Panc1 (cell line): ENCODE results near the gene SPP1. TPM values are rescaled to one million over a fixed set of nuclear protein-coding genes. Genes with fewer than 3 reads are reported as not detected.

Source experiments
- ATAC-seq: fragments of 200-7000 bp; cut with Tn5 transposase; 2 replicates; pipeline ENCODE4 v1.9.1; 2020; ENCODE audit warnings: mild to moderate bottlenecking, moderate library complexity
- BruUV-seq: library from RNA; stranded (reverse); fragments of 400-500 nt; replicated peaks from 2 replicates; lab custom pipeline; 2021; lab: Mats Ljungman, UMichigan
- CTCF ChIA-PET: fragments of 300-600 bp; sonication (Branson Sonifier 250); formaldehyde crosslinking; loops from one replicate; lab custom pipeline; 2022; ENCODE audit warnings: antibody characterized with exemption; lab: Charles Lee
- POLR2A ChIA-PET: fragments of 300-600 bp; sonication (Branson Sonifier 250); formaldehyde crosslinking; loops from one replicate; lab custom pipeline; 2022; ENCODE audit warnings: antibody characterized with exemption; lab: Charles Lee
- DNase-seq: peaks from one replicate; pipeline ENCODE4 v3.0.0-alpha.2; 2010; ENCODE audit warnings: low read depth, low spot score
- H3K27ac ChIP-seq: 2 replicates; pipeline ENCODE4 v1.5.1; 2011; ENCODE audit warnings: mild to moderate bottlenecking, low read length, inconsistent platforms
- H3K27me3 ChIP-seq: fragments of 200-500 bp; sonication (Bioruptor generic); 2 replicates; pipeline ENCODE4 v1.6.0; 2014; ENCODE audit warnings: low read length, inconsistent platforms; ENCODE audit not compliant: control insufficient read depth, insufficient read depth
- H3K36me3 ChIP-seq: fragments of 200-500 bp; sonication (Bioruptor generic); 2 replicates; pipeline ENCODE4 v1.5.1; 2014; ENCODE audit warnings: inconsistent platforms, mild to moderate bottlenecking, low read length, moderate library complexity; ENCODE audit not compliant: control insufficient read depth, insufficient read depth
- H3K4me1 ChIP-seq: 2 replicates; pipeline ENCODE4 v1.5.1; 2011; ENCODE audit warnings: inconsistent platforms, mild to moderate bottlenecking, low read length, moderate library complexity; ENCODE audit not compliant: control insufficient read depth, insufficient read depth
- H3K4me3 ChIP-seq, 2 experiments: 2 replicates each; pipeline ENCODE4 v1.5.1; 2011 to 2012; ENCODE audit warnings: low read depth in 2 of 2, low read length in 2 of 2, mild to moderate bottlenecking in 2 of 2, inconsistent platforms in 1 of 2, moderate library complexity in 1 of 2
- H3K9me3 ChIP-seq: fragments of 200-500 bp; sonication (Bioruptor generic); 2 replicates; pipeline ENCODE4 v1.5.1; 2014; ENCODE audit warnings: low read depth, mild to moderate bottlenecking, inconsistent platforms, low read length, moderate library complexity; ENCODE audit not compliant: control insufficient read depth, insufficient read depth
- POLR2AphosphoS5 ChIP-seq: IDR thresholded peaks from 2 replicates; pipeline ENCODE4 v1.6.1; 2012; ENCODE audit warnings: mild to moderate bottlenecking, low read depth, low read length, moderate library complexity
- REST ChIP-seq, 2 experiments: IDR thresholded peaks; 2 replicates each; pipeline ENCODE4 v1.6.1; 2011 to 2012; ENCODE audit warnings: low read depth in 2 of 2, control low read depth in 1 of 2, low read length in 1 of 2, mild to moderate bottlenecking in 1 of 2, moderate library complexity in 1 of 2; ENCODE audit not compliant: insufficient read depth in 1 of 2
- SIN3A ChIP-seq: IDR thresholded peaks from 2 replicates; pipeline ENCODE4 v1.6.1; 2012; ENCODE audit warnings: low read depth, mild to moderate bottlenecking, low read length, moderate library complexity, borderline replicate concordance; ENCODE audit not compliant: insufficient read depth
- TCF7L2 ChIP-seq: IDR thresholded peaks from 2 replicates; pipeline ENCODE4 v1.6.1; 2011; ENCODE audit warnings: mild to moderate bottlenecking, low read depth, low read length, inconsistent platforms
- in situ Hi-C: cut with HindIII; loops from 2 replicates; pipeline ENCODE4 v1.10.0; 2016; ENCODE audit warnings: low sequenced_read_pairs, low pct_unique_long_range_greater_than_20kb
- intact Hi-C: fragments of 100-400 bp; cut with micrococcal nuclease; formaldehyde crosslinking; loops from one replicate; pipeline ENCODE4 v1.10.0; 2022; ENCODE audit not compliant: unreplicated experiment
- total RNA-seq: library from RNA; stranded (reverse); gene quantifications from one replicate; pipeline ENCODE4 v1.2.1, GENCODE V29; 2021; ENCODE audit not compliant: unreplicated experiment
- TF ChIP-seq, protein P1 (sequence below): fragments of 450-650 bp; IDR thresholded peaks from 2 replicates; pipeline ENCODE4 v1.5.1; 2017; ENCODE audit warnings: mild to moderate bottlenecking

The SPP1 gene
- total RNA-seq, 1 experiment from 2014 or later: 1.6 TPM

DNA sequence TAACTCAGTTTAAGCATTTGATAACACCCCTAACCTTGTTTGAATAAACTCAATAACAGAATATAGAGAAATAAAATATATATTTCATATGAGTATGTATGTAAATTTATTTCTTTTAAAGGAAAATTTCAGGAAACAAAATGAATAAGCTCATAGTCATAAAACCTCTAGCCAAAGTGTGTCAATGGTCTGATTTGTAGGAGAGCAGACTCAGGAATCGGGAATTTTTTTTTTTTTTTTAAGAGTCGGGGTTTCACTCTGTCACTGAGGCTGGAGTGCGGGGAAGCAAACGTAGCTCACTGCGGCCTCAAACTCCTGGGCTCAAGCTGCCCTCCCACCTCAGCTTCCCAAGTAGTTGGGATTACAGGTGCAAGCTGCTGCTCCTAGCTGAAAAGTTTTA is 34.4 kb downstream of the SPP1 start:
- H3K27ac ChIP-seq: no peak overlapping the region
- ATAC-seq (no peak), DNase-seq (no peak)
- H3K4me1 ChIP-seq: peaks cover 7% of the 10 kb centered on the region
- no TSS peak for BruUV-seq
- POLR2A ChIA-PET: no interaction called here
- intact Hi-C loops: no loop called here
- no peaks in the 10 kb centered on the region for H3K9me3 ChIP-seq
- CTCF ChIA-PET: no interaction called here
- H3K4me3 ChIP-seq: no peak overlapping the region
- in situ Hi-C loops: no loop called here
- H3K27me3 ChIP-seq: no peaks in the 10 kb centered on the region
- no peaks in the 10 kb centered on the region for H3K36me3 ChIP-seq
- TF ChIP-seq POLR2AphosphoS5: no peak
- TF ChIP-seq SIN3A: no peak
- TF ChIP-seq REST (IDR thresholded peaks at IDR 0.05; ENCODE audit: insufficient read depth in 1 of 2, low read depth in 2 of 2, low read length in 1 of 2): no peak
- TF ChIP-seq, protein P1, sequence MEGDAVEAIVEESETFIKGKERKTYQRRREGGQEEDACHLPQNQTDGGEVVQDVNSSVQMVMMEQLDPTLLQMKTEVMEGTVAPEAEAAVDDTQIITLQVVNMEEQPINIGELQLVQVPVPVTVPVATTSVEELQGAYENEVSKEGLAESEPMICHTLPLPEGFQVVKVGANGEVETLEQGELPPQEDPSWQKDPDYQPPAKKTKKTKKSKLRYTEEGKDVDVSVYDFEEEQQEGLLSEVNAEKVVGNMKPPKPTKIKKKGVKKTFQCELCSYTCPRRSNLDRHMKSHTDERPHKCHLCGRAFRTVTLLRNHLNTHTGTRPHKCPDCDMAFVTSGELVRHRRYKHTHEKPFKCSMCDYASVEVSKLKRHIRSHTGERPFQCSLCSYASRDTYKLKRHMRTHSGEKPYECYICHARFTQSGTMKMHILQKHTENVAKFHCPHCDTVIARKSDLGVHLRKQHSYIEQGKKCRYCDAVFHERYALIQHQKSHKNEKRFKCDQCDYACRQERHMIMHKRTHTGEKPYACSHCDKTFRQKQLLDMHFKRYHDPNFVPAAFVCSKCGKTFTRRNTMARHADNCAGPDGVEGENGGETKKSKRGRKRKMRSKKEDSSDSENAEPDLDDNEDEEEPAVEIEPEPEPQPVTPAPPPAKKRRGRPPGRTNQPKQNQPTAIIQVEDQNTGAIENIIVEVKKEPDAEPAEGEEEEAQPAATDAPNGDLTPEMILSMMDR: no peak
- TF ChIP-seq TCF7L2: no peak

GRCh38 chr4:88010966-88011365 is 35.5 kb downstream of the SPP1 start:
- DNase-seq (no peak), ATAC-seq (no peak)
- Histone ChIP-seq H3K27ac (no peak overlapping the region), H3K4me3 (no peak overlapping the region), H3K4me1 (peaks cover 7% of the 10 kb centered on the region), H3K27me3 (no peaks in the 10 kb centered on the region), H3K36me3 (no peaks in the 10 kb centered on the region), H3K9me3 (no peaks in the 10 kb centered on the region)
- in situ Hi-C loops: no loop called here
- TF ChIP-seq SIN3A (no peak), REST (IDR thresholded peaks at IDR 0.05; ENCODE audit: insufficient read depth in 1 of 2, low read depth in 2 of 2, low read length in 1 of 2) (no peak), TCF7L2 (no peak), POLR2AphosphoS5 (no peak)
- TF ChIP-seq, protein P1: no peak
- intact Hi-C loops: no loop called here
- ChIA-PET POLR2A (no interaction called here), CTCF (no interaction called here)
- BruUV-seq: no TSS peak
